K562 (cell line): ENCODE results near the gene OSBPL7. TPM values are rescaled to one million over a fixed set of nuclear protein-coding genes. Genes with fewer than 3 reads are reported as not detected.

ENCODE experiments used
- ATAC-seq: fragments of 200-7000 bp; cut with Tn5 transposase; 3 replicates; pipeline ENCODE4 v1.9.1; 2020; ENCODE audit warnings: moderate library complexity
- BruUV-seq: library from RNA; stranded (reverse); fragments of 400-500 nt; replicated peaks from 2 replicates; lab custom pipeline; 2021; lab: Mats Ljungman, UMichigan
- CTCF ChIA-PET: fragments of 300-600 bp; formaldehyde crosslinking; extraction: SDS; loops from one replicate; lab custom pipeline; 2021; ENCODE audit warnings: low intra/inter-chr PET ratio; lab: Yijun Ruan, JAX
- POLR2A ChIA-PET: fragments of 300-600, 350-650 bp; sonication (Branson Sonifier 250); formaldehyde crosslinking; extraction: SDS; loops from one replicate; lab custom pipeline; 2021; ENCODE audit warnings: antibody characterized with exemption, inconsistent platforms; lab: Yijun Ruan, JAX
- DNase-seq, 4 experiments: peaks; one replicate each; pipeline versions ENCODE4 v3.0.0 to v3.0.0-alpha.2; 2011 to 2018; ENCODE audit warnings: low spot score in 3 of 4, mixed read lengths in 3 of 4; ENCODE audit errors: extremely low read depth in 1 of 4
- FAIRE-seq: peaks from 2 replicates; lab custom pipeline; 2011; peaks lifted over from hg19 to GRCh38; lab: Jason Lieb, UNC
- H2AFZ ChIP-seq: 2 replicates; pipeline ENCODE4 v1.6.0; 2011; ENCODE audit warnings: low read depth, low read length, control low read depth, inconsistent platforms
- H3K27ac ChIP-seq: fragments of 200-600 bp; 3 replicates; pipeline ENCODE4 v1.8.0; 2011; ENCODE audit warnings: low read depth, mild to moderate bottlenecking, control low read depth, inconsistent platforms, low read length, moderate library complexity, mixed read lengths; ENCODE audit errors: extremely low read depth
- H3K27me3 ChIP-seq, 2 experiments: fragments of 300-600 bp in 1 of 2; 2 replicates in 1 of 2; 3 replicates in 1 of 2; pipeline versions ENCODE4 v1.6.0 to v1.8.0; 2011; ENCODE audit warnings: inconsistent platforms in 2 of 2, low read length in 2 of 2, mild to moderate bottlenecking in 1 of 2, mixed read lengths in 1 of 2, moderate library complexity in 1 of 2; ENCODE audit not compliant: control insufficient read depth in 2 of 2, insufficient read depth in 2 of 2
- H3K36me3 ChIP-seq: fragments of 300-600 bp; 3 replicates; pipeline ENCODE4 v1.8.0; 2011; ENCODE audit warnings: mild to moderate bottlenecking, low read length, inconsistent platforms; ENCODE audit not compliant: control insufficient read depth, insufficient read depth
- H3K4me1 ChIP-seq, 2 experiments: fragments of 200-600 bp in 1 of 2; replicated peaks in 1 of 2; 2 replicates in 1 of 2; 3 replicates in 1 of 2; pipeline versions ENCODE4 v1.5.1 to v1.8.0; 2011; ENCODE audit warnings: inconsistent platforms in 2 of 2, low read length in 2 of 2, mild to moderate bottlenecking in 1 of 2, mixed read lengths in 1 of 2, moderate library complexity in 1 of 2; ENCODE audit not compliant: control insufficient read depth in 2 of 2, insufficient read depth in 2 of 2
- H3K4me2 ChIP-seq: 2 replicates; pipeline ENCODE4 v1.6.1; 2011; ENCODE audit warnings: low read length, control low read depth, inconsistent platforms, mixed read lengths; ENCODE audit not compliant: insufficient read depth
- H3K4me3 ChIP-seq: fragments of 200-600 bp; sonication (generic), shearing (Covaris generic); 2 replicates; pipeline ENCODE4 v1.5.1; 2016; ENCODE audit warnings: control low read depth, inconsistent platforms
- H3K79me2 ChIP-seq: fragments of 200-600 bp; 3 replicates; pipeline ENCODE4 v1.8.0; 2011; ENCODE audit warnings: low read length, inconsistent platforms; ENCODE audit not compliant: control insufficient read depth, insufficient read depth
- H3K9ac ChIP-seq, 2 experiments: 2 replicates each; pipeline versions ENCODE4 v1.6.0 to v1.6.1; 2011; ENCODE audit warnings: low read depth in 2 of 2, low read length in 2 of 2, control low read depth in 1 of 2, inconsistent platforms in 1 of 2, mild to moderate bottlenecking in 1 of 2, mixed read lengths in 1 of 2; ENCODE audit not compliant: insufficient read depth in 1 of 2
- H3K9me1 ChIP-seq: one replicate; pipeline ENCODE4 v1.6.0; 2011; ENCODE audit warnings: inconsistent platforms, mild to moderate bottlenecking, low read length, moderate library complexity; ENCODE audit not compliant: control insufficient read depth, insufficient read depth
- H3K9me3 ChIP-seq: replicated peaks from 2 replicates; pipeline ENCODE4 v1.5.1; 2011; ENCODE audit warnings: low read depth, low read length, inconsistent platforms; ENCODE audit not compliant: control insufficient read depth, insufficient read depth
- H4K20me1 ChIP-seq: replicated peaks from 2 replicates; pipeline ENCODE4 v1.6.1; 2011; ENCODE audit warnings: low read length, inconsistent platforms, mixed read lengths; ENCODE audit not compliant: control insufficient read depth, insufficient read depth
- KDM4B ChIP-seq, 2 experiments: fragments of 450-650 bp in 1 of 2; sonication (generic) in 1 of 2; IDR thresholded peaks; 2 replicates each; pipeline ENCODE4 v1.6.1; 2016 to 2017; ENCODE audit warnings: borderline replicate concordance in 2 of 2, antibody characterized with exemption in 1 of 2, low read depth in 1 of 2, mild to moderate bottlenecking in 1 of 2
- ZNF57 ChIP-seq: fragments of 450-650 bp; formaldehyde crosslinking; IDR thresholded peaks from 2 replicates; pipeline ENCODE4 v1.4.0; 2020; ENCODE audit warnings: mild to moderate bottlenecking, moderate library complexity
- WGBS: fragments of 100-300 bp; shearing (Covaris generic); methylation state at CpG from one replicate; pipeline ENCODE4 v1.1.6; 2016; ENCODE audit warnings: low coverage, mixed read lengths; ENCODE audit not compliant: insufficient coverage; ENCODE audit errors: missing lambda C conversion rate; 5-methylcytosine and 5-hydroxymethylcytosine counted together
- in situ Hi-C: fragments of 300-500 bp; cut with MboI; formaldehyde crosslinking; loops from 4 replicates; pipeline ENCODE4 v1.15.0; 2018; ENCODE audit warnings: inconsistent platforms, mixed read lengths
- intact Hi-C: fragments of 100-400 bp; cut with micrococcal nuclease; formaldehyde crosslinking; loops from 2 replicates; pipeline ENCODE4 v1.14.2; 2022
- polyA plus RNA-seq, 8 experiments: library from polyadenylated mRNA; depleted of rRNA in 4 of 8; stranded (reverse) in 5 of 8; unstranded in 3 of 8; fragments of >200 nt; fragmentation: Nextera tagmentation in 2 of 8; fragmentation: Illumina TruSeq in 1 of 8; extraction: Ambion mirVana in 2 of 8; extraction: Trizol in 1 of 8; gene quantifications; 2 replicates each; pipeline versions ENCODE4 v1.2.1 to v1.2.3, GENCODE V29; 2011 to 2014; ENCODE audit warnings: inconsistent platforms in 1 of 8, missing spikeins in 1 of 8
- total RNA-seq, 7 experiments: library from RNA; depleted of rRNA in 6 of 7; stranded (reverse); fragments of >200 nt in 6 of 7; fragmentation: Illumina TruSeq in 2 of 7; extraction: Trizol in 2 of 7; gene quantifications; 2 replicates each; pipeline versions ENCODE4 v1.2.1 to v1.2.3, GENCODE V29; 2011 to 2021; ENCODE audit warnings: low replicate concordance in 1 of 7
- TF ChIP-seq, protein P1 (sequence below), 3 experiments: IDR thresholded peaks in 2 of 3; conservative IDR thresholded peaks in 1 of 3; 2 replicates each; pipeline ENCODE4 v1.5.1; 2011 to 2012; ENCODE audit warnings: low read length in 3 of 3, mild to moderate bottlenecking in 3 of 3, control low read depth in 2 of 3, improper control_type of control experiment in 1 of 3, inconsistent platforms in 1 of 3, low read depth in 1 of 3, mixed read lengths in 1 of 3, moderate library complexity in 1 of 3; ENCODE audit not compliant: insufficient read depth in 2 of 3
- TF ChIP-seq, protein P2 (sequence below): sonication (generic); formaldehyde crosslinking; IDR thresholded peaks from 2 replicates; pipeline ENCODE4 v1.8.1; 2023; ENCODE audit warnings: missing genetic modification reagents, mild to moderate bottlenecking, borderline replicate concordance
- TF ChIP-seq, protein P3 (sequence below), 2 experiments: fragments of 450-650 bp; IDR thresholded peaks; 2 replicates each; pipeline ENCODE4 v1.6.1; 2018; ENCODE audit warnings: mild to moderate bottlenecking in 2 of 2, low read depth in 1 of 2; ENCODE audit not compliant: partially characterized antibody in 2 of 2
- TF ChIP-seq, protein P4 (sequence below): fragments of 250-450 bp; sonication (Bioruptor Pico); IDR thresholded peaks from 2 replicates; pipeline ENCODE4 v1.8.0; 2022; ENCODE audit warnings: moderate library complexity, mild to moderate bottlenecking, inconsistent platforms

OSBPL7 gene
- total and polyA plus RNA-seq, 9 of the 15 experiments (the other 6 are each of a cell fraction or from before 2014, with no cell fraction given) = 0.32 to 11.9 (median 5.8) TPM

DNA sequence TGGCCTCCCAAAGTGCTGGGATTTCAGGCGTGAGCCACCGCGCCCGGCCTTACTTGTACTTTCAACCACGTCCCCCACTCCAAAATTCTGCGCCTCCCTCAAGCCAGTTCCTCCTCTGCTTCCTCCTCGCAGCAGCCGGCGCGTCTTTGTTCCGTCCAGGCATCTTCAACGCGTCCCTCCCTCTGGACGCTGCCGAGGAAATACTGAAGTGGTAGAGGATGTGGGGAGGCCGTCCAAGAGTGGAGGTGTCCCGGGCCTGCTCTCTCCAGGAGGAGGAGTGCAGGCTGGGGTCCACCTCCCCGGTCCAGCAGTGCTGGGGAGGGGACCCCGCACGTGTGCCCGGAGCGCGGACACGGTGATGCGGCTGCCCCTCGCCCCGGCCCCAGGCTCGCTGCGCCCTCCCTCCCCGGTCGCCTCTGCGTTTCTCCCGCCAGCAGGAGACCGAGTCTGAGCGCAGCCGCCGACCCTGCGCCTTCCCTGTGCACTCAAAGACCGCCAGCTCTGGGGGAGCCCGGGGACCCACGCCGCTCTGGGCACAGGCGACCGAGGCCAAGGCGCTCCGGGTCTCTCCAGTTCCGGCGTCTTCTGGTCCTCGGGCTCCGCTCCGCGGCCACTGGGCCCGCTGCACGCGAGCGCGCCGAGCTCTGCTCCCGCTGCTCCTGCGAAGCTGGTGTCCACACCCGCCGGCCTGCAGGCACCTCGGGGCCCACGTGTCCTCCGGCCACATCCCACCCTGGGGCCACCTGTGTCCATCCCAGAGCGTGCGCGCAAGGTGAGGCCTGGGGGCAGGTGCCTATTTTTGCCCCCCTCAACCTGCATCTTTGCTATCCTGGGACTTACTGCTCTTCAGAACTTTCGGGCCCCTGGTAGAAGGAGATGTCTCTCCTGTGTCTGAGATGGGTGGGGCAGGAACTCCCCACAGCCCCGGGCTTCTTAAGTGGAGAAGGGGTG, 31.7 kb downstream of the OSBPL7 start:
- H2AFZ ChIP-seq = no peak overlapping the region; the same call in 1 of the 2 replicates
- ChIA-PET CTCF (interaction anchor here (0.6 kb wide), 1 partner anchor 92 kb away, joined by 3 read pairs; no protein-coding TSS in a partner anchor), POLR2A (interaction anchor here (0.6 kb wide), 1 partner anchor 71 kb away, joined by 4 read pairs; no protein-coding TSS in a partner anchor)
- peak overlapping the region; percentile 48; the same call in 1 of the 2 replicates for H3K4me2 ChIP-seq
- H3K27me3 ChIP-seq = peaks cover 21 to 33% of the 10 kb centered on the region in 2 experiments; a peak in 3 of 5 replicates
- H3K9ac ChIP-seq = 0 out of 4 replicates have a peak overlapping the region, but pooled peaks of 1 of the 2 experiments have one; percentile 13
- H3K4me3 ChIP-seq = no peak overlapping the region
- DNase-seq (peak; percentile 26 to 71 (median 49)), FAIRE-seq (no peak), ATAC-seq (peak; percentile 99)
- intact Hi-C loops (no loop called here), in situ Hi-C loops (no loop called here)
- peaks cover 0 to 9% of the 10 kb centered on the region in 2 experiments; a peak in 2 of 5 replicates for H3K4me1 ChIP-seq
- BruUV-seq = no TSS peak
- no peaks in the 10 kb centered on the region for H3K36me3 ChIP-seq
- no peak overlapping the region for H3K27ac ChIP-seq
- no peaks in the 10 kb centered on the region for H3K9me3 ChIP-seq
- H3K9me1 ChIP-seq = no peaks in the 10 kb centered on the region
- H3K79me2 ChIP-seq = no peaks in the 10 kb centered on the region
- WGBS = 2% methylated on average over 42 of the region's 70 CpGs
- no peaks in the 10 kb centered on the region for H4K20me1 ChIP-seq
- TF ChIP-seq, protein P1, sequence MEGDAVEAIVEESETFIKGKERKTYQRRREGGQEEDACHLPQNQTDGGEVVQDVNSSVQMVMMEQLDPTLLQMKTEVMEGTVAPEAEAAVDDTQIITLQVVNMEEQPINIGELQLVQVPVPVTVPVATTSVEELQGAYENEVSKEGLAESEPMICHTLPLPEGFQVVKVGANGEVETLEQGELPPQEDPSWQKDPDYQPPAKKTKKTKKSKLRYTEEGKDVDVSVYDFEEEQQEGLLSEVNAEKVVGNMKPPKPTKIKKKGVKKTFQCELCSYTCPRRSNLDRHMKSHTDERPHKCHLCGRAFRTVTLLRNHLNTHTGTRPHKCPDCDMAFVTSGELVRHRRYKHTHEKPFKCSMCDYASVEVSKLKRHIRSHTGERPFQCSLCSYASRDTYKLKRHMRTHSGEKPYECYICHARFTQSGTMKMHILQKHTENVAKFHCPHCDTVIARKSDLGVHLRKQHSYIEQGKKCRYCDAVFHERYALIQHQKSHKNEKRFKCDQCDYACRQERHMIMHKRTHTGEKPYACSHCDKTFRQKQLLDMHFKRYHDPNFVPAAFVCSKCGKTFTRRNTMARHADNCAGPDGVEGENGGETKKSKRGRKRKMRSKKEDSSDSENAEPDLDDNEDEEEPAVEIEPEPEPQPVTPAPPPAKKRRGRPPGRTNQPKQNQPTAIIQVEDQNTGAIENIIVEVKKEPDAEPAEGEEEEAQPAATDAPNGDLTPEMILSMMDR (IDR thresholded peaks at IDR 0.05 in 2 of 3, conservative IDR thresholded peaks at IDR 0.05 in 1 of 3; ENCODE audit: insufficient read depth in 2 of 3, low read depth in 1 of 3, low read length in 3 of 3) = peak; percentile 60 to 72 (median 61)
- TF ChIP-seq, protein P2, sequence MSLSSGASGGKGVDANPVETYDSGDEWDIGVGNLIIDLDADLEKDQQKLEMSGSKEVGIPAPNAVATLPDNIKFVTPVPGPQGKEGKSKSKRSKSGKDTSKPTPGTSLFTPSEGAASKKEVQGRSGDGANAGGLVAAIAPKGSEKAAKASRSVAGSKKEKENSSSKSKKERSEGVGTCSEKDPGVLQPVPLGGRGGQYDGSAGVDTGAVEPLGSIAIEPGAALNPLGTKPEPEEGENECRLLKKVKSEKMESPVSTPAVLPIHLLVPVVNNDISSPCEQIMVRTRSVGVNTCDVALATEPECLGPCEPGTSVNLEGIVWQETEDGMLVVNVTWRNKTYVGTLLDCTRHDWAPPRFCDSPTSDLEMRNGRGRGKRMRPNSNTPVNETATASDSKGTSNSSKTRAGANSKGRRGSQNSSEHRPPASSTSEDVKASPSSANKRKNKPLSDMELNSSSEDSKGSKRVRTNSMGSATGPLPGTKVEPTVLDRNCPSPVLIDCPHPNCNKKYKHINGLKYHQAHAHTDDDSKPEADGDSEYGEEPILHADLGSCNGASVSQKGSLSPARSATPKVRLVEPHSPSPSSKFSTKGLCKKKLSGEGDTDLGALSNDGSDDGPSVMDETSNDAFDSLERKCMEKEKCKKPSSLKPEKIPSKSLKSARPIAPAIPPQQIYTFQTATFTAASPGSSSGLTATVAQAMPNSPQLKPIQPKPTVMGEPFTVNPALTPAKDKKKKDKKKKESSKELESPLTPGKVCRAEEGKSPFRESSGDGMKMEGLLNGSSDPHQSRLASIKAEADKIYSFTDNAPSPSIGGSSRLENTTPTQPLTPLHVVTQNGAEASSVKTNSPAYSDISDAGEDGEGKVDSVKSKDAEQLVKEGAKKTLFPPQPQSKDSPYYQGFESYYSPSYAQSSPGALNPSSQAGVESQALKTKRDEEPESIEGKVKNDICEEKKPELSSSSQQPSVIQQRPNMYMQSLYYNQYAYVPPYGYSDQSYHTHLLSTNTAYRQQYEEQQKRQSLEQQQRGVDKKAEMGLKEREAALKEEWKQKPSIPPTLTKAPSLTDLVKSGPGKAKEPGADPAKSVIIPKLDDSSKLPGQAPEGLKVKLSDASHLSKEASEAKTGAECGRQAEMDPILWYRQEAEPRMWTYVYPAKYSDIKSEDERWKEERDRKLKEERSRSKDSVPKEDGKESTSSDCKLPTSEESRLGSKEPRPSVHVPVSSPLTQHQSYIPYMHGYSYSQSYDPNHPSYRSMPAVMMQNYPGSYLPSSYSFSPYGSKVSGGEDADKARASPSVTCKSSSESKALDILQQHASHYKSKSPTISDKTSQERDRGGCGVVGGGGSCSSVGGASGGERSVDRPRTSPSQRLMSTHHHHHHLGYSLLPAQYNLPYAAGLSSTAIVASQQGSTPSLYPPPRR (CRISPR knock-in tag) = no peak
- TF ChIP-seq ZNF57 (CRISPR knock-in tag) (no peak), KDM4B (IDR thresholded peaks at IDR 0.05; ENCODE audit: borderline replicate concordance in 2 of 2, low read depth in 1 of 2) (no peak)
- TF ChIP-seq, protein P3, sequence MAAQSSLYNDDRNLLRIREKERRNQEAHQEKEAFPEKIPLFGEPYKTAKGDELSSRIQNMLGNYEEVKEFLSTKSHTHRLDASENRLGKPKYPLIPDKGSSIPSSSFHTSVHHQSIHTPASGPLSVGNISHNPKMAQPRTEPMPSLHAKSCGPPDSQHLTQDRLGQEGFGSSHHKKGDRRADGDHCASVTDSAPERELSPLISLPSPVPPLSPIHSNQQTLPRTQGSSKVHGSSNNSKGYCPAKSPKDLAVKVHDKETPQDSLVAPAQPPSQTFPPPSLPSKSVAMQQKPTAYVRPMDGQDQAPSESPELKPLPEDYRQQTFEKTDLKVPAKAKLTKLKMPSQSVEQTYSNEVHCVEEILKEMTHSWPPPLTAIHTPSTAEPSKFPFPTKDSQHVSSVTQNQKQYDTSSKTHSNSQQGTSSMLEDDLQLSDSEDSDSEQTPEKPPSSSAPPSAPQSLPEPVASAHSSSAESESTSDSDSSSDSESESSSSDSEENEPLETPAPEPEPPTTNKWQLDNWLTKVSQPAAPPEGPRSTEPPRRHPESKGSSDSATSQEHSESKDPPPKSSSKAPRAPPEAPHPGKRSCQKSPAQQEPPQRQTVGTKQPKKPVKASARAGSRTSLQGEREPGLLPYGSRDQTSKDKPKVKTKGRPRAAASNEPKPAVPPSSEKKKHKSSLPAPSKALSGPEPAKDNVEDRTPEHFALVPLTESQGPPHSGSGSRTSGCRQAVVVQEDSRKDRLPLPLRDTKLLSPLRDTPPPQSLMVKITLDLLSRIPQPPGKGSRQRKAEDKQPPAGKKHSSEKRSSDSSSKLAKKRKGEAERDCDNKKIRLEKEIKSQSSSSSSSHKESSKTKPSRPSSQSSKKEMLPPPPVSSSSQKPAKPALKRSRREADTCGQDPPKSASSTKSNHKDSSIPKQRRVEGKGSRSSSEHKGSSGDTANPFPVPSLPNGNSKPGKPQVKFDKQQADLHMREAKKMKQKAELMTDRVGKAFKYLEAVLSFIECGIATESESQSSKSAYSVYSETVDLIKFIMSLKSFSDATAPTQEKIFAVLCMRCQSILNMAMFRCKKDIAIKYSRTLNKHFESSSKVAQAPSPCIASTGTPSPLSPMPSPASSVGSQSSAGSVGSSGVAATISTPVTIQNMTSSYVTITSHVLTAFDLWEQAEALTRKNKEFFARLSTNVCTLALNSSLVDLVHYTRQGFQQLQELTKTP (IDR thresholded peaks at IDR 0.05; ENCODE audit: low read depth in 1 of 2, partially characterized antibody in 2 of 2) = no peak
- TF ChIP-seq, protein P4, sequence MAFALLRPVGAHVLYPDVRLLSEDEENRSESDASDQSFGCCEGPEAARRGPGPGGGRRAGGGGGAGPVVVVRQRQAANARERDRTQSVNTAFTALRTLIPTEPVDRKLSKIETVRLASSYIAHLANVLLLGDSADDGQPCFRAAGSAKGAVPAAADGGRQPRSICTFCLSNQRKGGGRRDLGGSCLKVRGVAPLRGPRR (CRISPR knock-in tag) = no peak
